Cardiac fibroblast (primary cell): ENCODE measurements around the gene ETV3.
"Not testable (repeated sequence)": the region's sequence is repeated elsewhere in the genome, so short reads cannot be mapped to it uniquely, and the experiment has no call there.

Source experiments
- DNase-seq, 2 donors: peaks; one replicate each; pipeline versions ENCODE4 v3.0.0 to v3.0.0-alpha.2; 2010; ENCODE audit warnings: low read depth in 2 of 2
- H3K4me3 ChIP-seq, 2 donors: replicated peaks in 1 of 2; 1 replicate in 1 of 2; 2 replicates in 1 of 2; pipeline ENCODE4 v1.5.1; 2011; ENCODE audit warnings: low read depth in 2 of 2, low read length in 2 of 2, mild to moderate bottlenecking in 2 of 2, moderate library complexity in 1 of 2
- CTCF ChIP-seq: IDR thresholded peaks from one replicate; pipeline ENCODE4 v1.5.1; 2011; ENCODE audit warnings: low read depth, mild to moderate bottlenecking, low read length, inconsistent platforms

ETV3 gene

GRCh38 chr1:157105298-157105987 lies 32.8 kb downstream of the ETV3 start:
- DNase-seq = no peak
- H3K4me3 ChIP-seq = no peak overlapping the region
- no peak for TF ChIP-seq CTCF

GRCh38 chr1:157104598-157105293 lies 33.4 kb downstream of the ETV3 start:
- DNase-seq = peak in 1 of 2 donors; percentile 45
- H3K4me3 ChIP-seq = no peak overlapping the region
- TF ChIP-seq CTCF = no peak

- TF ChIP-seq CTCF = no peak
- no peak overlapping the region for H3K4me3 ChIP-seq
- peak in 1 of 2 donors; percentile 13 for DNase-seq
Measured at GRCh38 chr1:157103268-157103667, 34.9 kb downstream of the ETV3 start.

- no peak for DNase-seq
- H3K4me3 ChIP-seq = no peak overlapping the region
- TF ChIP-seq CTCF = no peak
Measured at GRCh38 chr1:157101149-157101548, 37.0 kb downstream of the ETV3 start.

- no peak for DNase-seq
- H3K4me3 ChIP-seq = no peak within 1 kb of the TSS
- no peak for TF ChIP-seq CTCF
Measured at GRCh38 chr1:157099633-157100009, 38.6 kb downstream of the ETV3 start, which contains the start of gene ETV3L. TSS of gene ETV3L (minus strand) at chr1:157099808. CDS start at chr1:157099523, 285 bp downstream.

GRCh38 chr1:157098987-157099632 lies 39.1 kb downstream of the ETV3 start:
- H3K4me3 ChIP-seq, DNase-seq: not testable (repeated sequence)

- H3K4me3 ChIP-seq = no peak overlapping the region
- no peak for DNase-seq
- no peak for TF ChIP-seq CTCF
Measured at GRCh38 chr1:157098519-157098918, 39.7 kb downstream of the ETV3 start.
